Measurements from ENCODE around the gene REL.
"Not testable (repeated sequence)": the region's sequence is repeated elsewhere in the genome, so short reads cannot be mapped to it uniquely, and the experiment has no call there.

REL gene

GRCh38 chr2:60926741-60927552 is 45.6 kb downstream of the REL start:
- DNase-seq: no peak

- DNase-seq: not testable (repeated sequence)
Observed at GRCh38 chr2:60932061-60932460, 50.7 kb downstream of the REL start.

- DNase-seq: no peak
Observed at GRCh38 chr2:60932954-60933353, 51.6 kb downstream of the REL start.

- peak in 1 of 14 donors; percentile 78 for DNase-seq
Observed at GRCh38 chr2:60934165-60934722, 52.9 kb downstream of the REL start.

GRCh38 chr2:60936757-60937156 is 55.4 kb downstream of the REL start:
- DNase-seq: peak in 1 of 14 donors; percentile 89

- peak in 1 of 14 donors; percentile 47 for DNase-seq
Observed at GRCh38 chr2:60938301-60938700, 56.9 kb downstream of the REL start.

- no peak for DNase-seq
Observed at GRCh38 chr2:60939622-60940021, 58.2 kb downstream of the REL start.

- peak in 1 of 14 donors; percentile 79 for DNase-seq
Observed at GRCh38 chr2:60945341-60945740, 64.0 kb downstream of the REL start.

GRCh38 chr2:60947056-60947455 is 65.7 kb downstream of the REL start:
- DNase-seq: no peak

- DNase-seq: no peak
Observed at GRCh38 chr2:60948161-60948560, 66.8 kb downstream of the REL start.

- no peak for DNase-seq
Observed at GRCh38 chr2:60948926-60949579, 67.7 kb downstream of the REL start.

- no peak for DNase-seq
Observed at GRCh38 chr2:60954139-60954538, 72.8 kb downstream of the REL start.

GRCh38 chr2:60957224-60957623 is 75.8 kb downstream of the REL start:
- DNase-seq: no peak

GRCh38 chr2:60957643-60958042 is 76.3 kb downstream of the REL start:
- no peak for DNase-seq

GRCh38 chr2:60958361-60958760 is 77.0 kb downstream of the REL start:
- no peak for DNase-seq

GRCh38 chr2:60958800-60959199 is 77.4 kb downstream of the REL start:
- no peak for DNase-seq

- DNase-seq: no peak
Observed at GRCh38 chr2:60959501-60959900, 78.1 kb downstream of the REL start.

GRCh38 chr2:60960706-60961105 is 79.3 kb downstream of the REL start:
- DNase-seq: no peak

GRCh38 chr2:60961457-60961856 is 80.1 kb downstream of the REL start:
- DNase-seq: no peak

GRCh38 chr2:60962528-60962927 is 81.2 kb downstream of the REL start:
- no peak for DNase-seq

GRCh38 chr2:60963190-60963589 is 81.8 kb downstream of the REL start:
- DNase-seq: peak in 1 of 14 donors; percentile 81

GRCh38 chr2:60964651-60965498 is 83.5 kb downstream of the REL start:
- no peak for DNase-seq

GRCh38 chr2:60965499-60965785 is 84.1 kb downstream of the REL start:
- no peak for DNase-seq

Measured in C1 segment of cervical spinal cord (tissue), 14 donors.